Thoracic aorta (tissue), 2 donors: ENCODE results near the gene SLC24A3. TPM values are rescaled to one million over a fixed set of nuclear protein-coding genes. Genes with fewer than 3 reads are reported as not detected.

Source experiments
- ATAC-seq: fragments of 150-250 bp; one replicate; pipeline ENCODE4 v1.8.0; 2017; ENCODE audit warnings: low read depth; ENCODE audit not compliant: insufficient number of reproducible peaks, low FRiP score
- DNase-seq: peaks from one replicate; pipeline ENCODE4 v3.0.0-alpha.2; 2020; ENCODE audit warnings: low spot score
- H3K27ac ChIP-seq, 2 donors: fragments of 200-600 bp; sonication (generic); 1 replicate in 1 of 2; 2 replicates in 1 of 2; pipeline ENCODE4 v1.5.1; 2016; ENCODE audit warnings: mild to moderate bottlenecking in 2 of 2, moderate library complexity in 2 of 2
- H3K27me3 ChIP-seq: fragments of 200-600 bp; sonication (generic); replicated peaks from 2 replicates; pipeline ENCODE4 v1.6.0; 2016; ENCODE audit warnings: mild to moderate bottlenecking; ENCODE audit not compliant: insufficient read depth
- H3K36me3 ChIP-seq: fragments of 200-600 bp; sonication (generic); one replicate; pipeline ENCODE4 v1.5.1; 2016
- H3K4me1 ChIP-seq, 2 donors: fragments of 200-600 bp; sonication (generic); 1 replicate in 1 of 2; 2 replicates in 1 of 2; pipeline versions ENCODE4 v1.5.1 to v1.6.0; 2016; ENCODE audit warnings: low read depth in 2 of 2, mild to moderate bottlenecking in 1 of 2; ENCODE audit not compliant: control insufficient read depth in 1 of 2
- H3K4me3 ChIP-seq: fragments of 200-600 bp; sonication (generic); 2 replicates; pipeline ENCODE4 v1.5.1; 2016; ENCODE audit warnings: mild to moderate bottlenecking
- H3K9me3 ChIP-seq: fragments of 200-600 bp; sonication (generic); 2 replicates; pipeline ENCODE4 v1.5.1; 2016
- CTCF ChIP-seq: fragments of 200-600 bp; sonication (generic); IDR thresholded peaks from one replicate; pipeline ENCODE4 v1.5.1; 2019; ENCODE audit warnings: antibody characterized with exemption
- total RNA-seq, 2 donors: library from RNA; depleted of rRNA; stranded (reverse); fragments of >200 nt; gene quantifications; one replicate each; pipeline versions ENCODE4 v1.1.0 to v1.2.3, GENCODE V29; 2016

The SLC24A3 gene
- total RNA-seq, 2 donors from 2014 or later = 8.3 to 31.4 TPM

GRCh38 chr20:19241440-19241839 lies 29.0 kb downstream of the SLC24A3 start:
- Histone ChIP-seq H3K4me3 (no peak overlapping the region), H3K9me3 (no peaks in the 10 kb centered on the region), H3K27me3 (no peaks in the 10 kb centered on the region), H3K4me1 (no peaks in the 10 kb centered on the region), H3K36me3 (no peaks in the 10 kb centered on the region), H3K27ac (no peak overlapping the region)
- ATAC-seq (no peak), DNase-seq (no peak)
- TF ChIP-seq CTCF = no peak

DNA sequence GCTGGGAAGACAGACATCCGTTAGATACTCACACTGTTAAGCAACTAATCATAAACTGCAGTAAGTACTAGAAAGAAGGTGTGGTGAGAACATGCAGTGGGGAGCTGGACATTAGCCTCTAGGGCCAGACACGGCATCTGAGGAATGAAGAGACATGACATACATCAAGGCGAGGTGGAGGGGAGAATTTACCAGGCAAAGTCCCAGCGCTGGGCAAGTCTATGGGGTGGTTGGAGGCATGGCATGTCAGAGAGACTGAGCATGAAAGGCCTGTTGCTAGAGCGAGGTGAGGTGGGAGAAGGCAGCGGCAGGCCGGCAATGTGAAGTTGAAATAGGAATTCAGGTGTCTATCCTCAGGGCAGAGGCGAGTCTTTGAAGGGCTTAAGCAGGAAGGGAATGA lies 31.8 kb downstream of the SLC24A3 start:
- no peaks in the 10 kb centered on the region for H3K4me1 ChIP-seq
- DNase-seq = no peak
- no peak for ATAC-seq
- H3K36me3 ChIP-seq = no peaks in the 10 kb centered on the region
- H3K27ac ChIP-seq = no peak overlapping the region
- TF ChIP-seq CTCF = no peak
- H3K27me3 ChIP-seq = no peaks in the 10 kb centered on the region
- no peak overlapping the region for H3K4me3 ChIP-seq
- H3K9me3 ChIP-seq = no peaks in the 10 kb centered on the region

GRCh38 chr20:19249106-19249879 lies 36.9 kb downstream of the SLC24A3 start:
- no peak for DNase-seq
- no peak for TF ChIP-seq CTCF
- Histone ChIP-seq H3K9me3 (no peaks in the 10 kb centered on the region), H3K27ac (no peak overlapping the region), H3K4me3 (no peak overlapping the region), H3K36me3 (no peaks in the 10 kb centered on the region), H3K27me3 (no peaks in the 10 kb centered on the region), H3K4me1 (peaks cover 0 to 8% of the 10 kb centered on the region in 2 donors)
- no peak for ATAC-seq

DNA sequence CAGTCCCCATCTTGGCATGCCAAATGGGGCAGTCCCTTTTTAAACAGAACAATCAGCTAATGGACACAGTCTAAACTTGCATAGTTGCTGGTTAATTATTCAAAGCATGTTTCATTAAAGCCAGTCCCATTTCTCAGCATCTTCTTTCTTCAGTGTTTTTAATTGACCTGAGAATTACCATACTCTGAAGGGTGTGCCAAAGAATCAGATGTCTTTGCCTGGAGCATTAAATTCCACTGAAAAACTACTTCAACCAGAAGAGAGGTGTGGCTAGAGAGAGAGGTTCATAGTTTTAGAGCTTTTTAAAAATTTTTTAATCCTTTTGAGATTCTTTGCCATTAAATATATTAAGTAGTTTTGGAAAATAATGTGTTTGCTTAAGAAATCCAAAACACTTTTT lies 37.9 kb downstream of the SLC24A3 start:
- no peaks in the 10 kb centered on the region for H3K36me3 ChIP-seq
- ATAC-seq (no peak), DNase-seq (no peak)
- H3K27ac ChIP-seq = no peak overlapping the region
- H3K4me1 ChIP-seq = peaks cover 0 to 8% of the 10 kb centered on the region in 2 donors
- TF ChIP-seq CTCF = no peak
- H3K4me3 ChIP-seq = no peak overlapping the region
- no peaks in the 10 kb centered on the region for H3K9me3 ChIP-seq
- H3K27me3 ChIP-seq = no peaks in the 10 kb centered on the region

DNA sequence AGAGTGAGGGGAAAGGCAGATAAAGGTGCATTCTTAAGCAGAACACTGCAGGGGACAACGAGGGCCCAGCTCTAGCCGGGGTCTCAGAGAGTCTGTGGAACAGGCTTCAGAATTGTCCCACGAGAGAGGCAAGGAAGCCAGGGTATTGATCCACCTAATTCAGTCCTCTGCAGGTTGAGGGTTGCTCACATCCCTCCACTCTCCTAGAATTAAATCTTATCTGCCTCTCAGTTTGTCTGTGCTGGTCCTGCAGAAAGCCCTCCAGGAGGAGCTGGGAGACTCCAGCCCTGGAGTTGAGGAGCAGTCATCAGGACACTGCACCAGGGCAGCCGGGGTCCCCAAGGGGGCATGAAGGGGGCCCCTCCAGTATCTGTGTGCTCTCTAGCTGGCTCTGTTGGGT lies 39.1 kb downstream of the SLC24A3 start:
- TF ChIP-seq CTCF = no peak
- no peaks in the 10 kb centered on the region for H3K36me3 ChIP-seq
- no peak for ATAC-seq
- H3K4me3 ChIP-seq = no peak overlapping the region
- no peak overlapping the region for H3K27ac ChIP-seq
- no peak for DNase-seq
- no peaks in the 10 kb centered on the region for H3K27me3 ChIP-seq
- no peaks in the 10 kb centered on the region for H3K9me3 ChIP-seq
- H3K4me1 ChIP-seq = peaks cover 0 to 8% of the 10 kb centered on the region in 2 donors
